Activated CD4-positive, alpha-beta T cell treated with anti-CD3 and anti-CD28 coated beads for 48 hours (primary cell): ENCODE measurements around the gene SAFB2.

Source experiments
- DNase-seq: peaks from one replicate; pipeline ENCODE4 v3.0.0-alpha.2; 2020

The SAFB2 gene

DNA sequence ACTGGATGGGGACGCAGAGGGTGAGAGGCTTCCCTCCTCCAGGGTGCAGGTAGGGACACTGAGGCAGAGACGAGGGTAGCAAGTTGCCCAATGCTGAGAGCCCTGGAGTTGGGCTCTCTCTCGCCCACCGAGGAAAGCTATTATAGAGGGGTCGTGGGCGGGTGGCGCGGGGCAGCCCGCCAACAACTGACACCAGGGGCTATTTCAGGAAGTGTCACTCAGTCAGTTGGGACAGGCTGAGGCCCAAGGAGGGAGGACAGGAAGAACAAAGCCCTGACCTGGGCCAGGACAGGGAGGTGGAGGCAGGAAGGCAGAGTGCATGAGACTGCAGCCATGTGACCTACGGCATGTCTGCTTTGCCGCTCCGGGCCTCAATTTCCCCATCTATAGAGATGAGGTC is 84.7 kb downstream of the SAFB2 start:
- DNase-seq, result no peak
